ENCODE measurements around the gene GAA. TPM values are rescaled to one million over a fixed set of nuclear protein-coding genes. Genes with fewer than 3 reads are reported as not detected.

Gene GAA
- total RNA-seq, 4 donors from 2014 or later: 35.6 to 73.2 (median 47.4) TPM

GRCh38 chr17:80083136-80083661 lies 18.2 kb upstream of the GAA start:
- no peak overlapping the region for H3K4me3 ChIP-seq
- 63 to 94% methylated on average over 3 to 5 of the region's 13 CpGs for WGBS, 2 donors (ENCODE audit: low coverage in 1 of 2)
- no peak for ATAC-seq

DNA sequence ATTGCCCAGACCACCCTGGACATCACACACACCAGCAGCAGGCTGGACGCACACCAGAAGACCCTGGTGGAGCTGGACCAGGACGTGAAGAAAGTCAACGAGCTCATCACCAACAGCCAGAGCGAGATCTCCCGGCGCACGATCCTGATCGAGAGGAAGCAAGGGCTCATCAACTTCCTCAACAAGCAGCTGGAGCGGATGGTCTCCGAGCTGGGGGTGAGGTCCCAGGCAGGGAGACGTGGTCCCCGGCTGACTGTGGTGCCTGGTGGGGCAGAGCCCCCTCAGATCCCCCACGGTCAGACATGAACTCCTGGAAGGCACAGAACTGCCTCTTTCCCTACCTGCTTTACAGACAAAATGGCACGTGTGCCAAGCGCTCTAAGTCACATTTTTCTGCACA lies 16.6 kb upstream of the GAA start:
- WGBS, 2 donors (ENCODE audit: low coverage in 1 of 2): 85 to 90% methylated on average over 3 to 6 of the region's 15 CpGs
- ATAC-seq: no peak
- H3K27ac ChIP-seq: no peak overlapping the region
- peaks cover 0 to 8% (median 6%) of the 10 kb centered on the region in 3 donors for H3K4me1 ChIP-seq
- H3K27me3 ChIP-seq: no peaks in the 10 kb centered on the region
- peaks cover 0 to 2% of the 10 kb centered on the region in 2 donors for H3K36me3 ChIP-seq
- TF ChIP-seq EP300 (IDR thresholded peaks at IDR 0.05): no peak
- TF ChIP-seq POLR2A (IDR thresholded peaks at IDR 0.05): no peak
- TF ChIP-seq CTCF (IDR thresholded peaks at IDR 0.05): no peak
- no peak for TF ChIP-seq POLR2AphosphoS5 (IDR thresholded peaks at IDR 0.05)
- H3K4me3 ChIP-seq: no peak overlapping the region
- H3K9me3 ChIP-seq: no peaks in the 10 kb centered on the region

More at GRCh38 chr17:80083136-80083661, 18.2 kb upstream of the GAA start:
- no peaks in the 10 kb centered on the region for H3K9me3 ChIP-seq
- TF ChIP-seq EP300 (IDR thresholded peaks at IDR 0.05) (no peak), POLR2A (IDR thresholded peaks at IDR 0.05) (no peak), CTCF (IDR thresholded peaks at IDR 0.05) (no peak), POLR2AphosphoS5 (IDR thresholded peaks at IDR 0.05) (no peak)
- no peaks in the 10 kb centered on the region for H3K27me3 ChIP-seq
- no peaks in the 10 kb centered on the region for H3K36me3 ChIP-seq
- no peak overlapping the region for H3K27ac ChIP-seq
- H3K4me1 ChIP-seq: peaks cover 0 to 8% (median 6%) of the 10 kb centered on the region in 3 donors

GRCh38 chr17:80086081-80086480 lies 15.3 kb upstream of the GAA start:
- 70 to 100% methylated on average over 1 to 2 of the region's 17 CpGs for WGBS, 2 donors (ENCODE audit: low coverage in 1 of 2)
- H3K27me3 ChIP-seq: no peaks in the 10 kb centered on the region
- H3K4me1 ChIP-seq: peaks cover 0 to 8% (median 6%) of the 10 kb centered on the region in 3 donors
- ATAC-seq: no peak
- no peaks in the 10 kb centered on the region for H3K9me3 ChIP-seq
- no peak overlapping the region for H3K27ac ChIP-seq
- peaks cover 0 to 6% of the 10 kb centered on the region in 2 donors for H3K36me3 ChIP-seq
- TF ChIP-seq POLR2AphosphoS5 (IDR thresholded peaks at IDR 0.05): no peak
- TF ChIP-seq POLR2A (IDR thresholded peaks at IDR 0.05): no peak
- no peak for TF ChIP-seq EP300 (IDR thresholded peaks at IDR 0.05)
- no peak for TF ChIP-seq CTCF (IDR thresholded peaks at IDR 0.05)
- no peak overlapping the region for H3K4me3 ChIP-seq

DNA sequence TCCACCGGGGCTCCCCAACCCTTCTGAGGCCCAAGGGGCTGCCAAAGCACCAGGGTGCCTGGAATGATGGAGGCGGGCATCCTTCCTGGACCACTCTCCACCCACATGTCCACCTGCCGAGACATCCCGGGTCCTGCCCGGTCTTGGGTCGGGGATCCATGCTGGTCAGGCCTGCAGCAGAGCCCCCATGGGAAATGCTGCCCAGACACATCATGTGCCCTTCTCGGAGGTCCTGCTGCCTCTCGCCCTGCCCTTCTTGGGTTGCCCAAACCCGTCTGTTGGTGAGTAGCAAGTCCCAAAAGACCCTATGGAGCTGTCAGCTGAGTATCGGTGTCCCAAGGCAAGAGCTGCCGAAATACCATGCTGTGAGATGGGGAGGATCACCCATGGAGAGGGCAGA lies 14.8 kb upstream of the GAA start:
- Histone ChIP-seq H3K4me3 (no peak overlapping the region), H3K27me3 (no peaks in the 10 kb centered on the region), H3K4me1 (peaks cover 0 to 8% (median 6%) of the 10 kb centered on the region in 3 donors), H3K27ac (no peak overlapping the region), H3K9me3 (no peaks in the 10 kb centered on the region), H3K36me3 (peaks cover 0 to 6% of the 10 kb centered on the region in 2 donors)
- ATAC-seq: no peak
- TF ChIP-seq POLR2A (IDR thresholded peaks at IDR 0.05) (no peak), CTCF (IDR thresholded peaks at IDR 0.05) (no peak), POLR2AphosphoS5 (IDR thresholded peaks at IDR 0.05) (no peak)
- 100% methylated on average over 1 of the region's 11 CpGs; no CpG with 5 or more reads in 1 of the 2 donors for WGBS, 2 donors (ENCODE audit: low coverage in 1 of 2)

Measured in gastroesophageal sphincter (tissue), 4 donors.